GM23338 (cell line): ENCODE results near the gene SUN3. TPM values are rescaled to one million over a fixed set of nuclear protein-coding genes. Genes with fewer than 3 reads are reported as not detected.
A peak's percentile ranks its signal among the peaks of the same experiment; 100 is the strongest.

Experiments
- ATAC-seq: fragments of 200-7000 bp; cut with Tn5 transposase; 3 replicates; pipeline ENCODE4 v1.9.1; 2020
- DNase-seq: peaks from one replicate; pipeline ENCODE4 v3.0.0-alpha.2; 2015; ENCODE audit warnings: low spot score
- H2AFZ ChIP-seq: fragments of 200-600 bp; sonication (generic); 2 replicates; pipeline ENCODE4 v1.8.0; 2016; ENCODE audit warnings: antibody characterized with exemption, mild to moderate bottlenecking, moderate library complexity
- H3F3A ChIP-seq: fragments of 200-600 bp; sonication (generic); replicated peaks from 2 replicates; pipeline ENCODE4 v1.8.0; 2017; ENCODE audit warnings: antibody characterized with exemption, mixed run types, low read depth
- H3K27ac ChIP-seq: fragments of 200-600 bp; sonication (generic); 2 replicates; pipeline ENCODE4 v1.6.1; 2016; ENCODE audit warnings: low read depth
- H3K27me3 ChIP-seq: fragments of 200-600 bp; sonication (generic); 2 replicates; pipeline ENCODE4 v1.8.0; 2016; ENCODE audit warnings: mild to moderate bottlenecking, mixed run types, moderate library complexity; ENCODE audit not compliant: insufficient read depth
- H3K36me3 ChIP-seq: fragments of 200-600 bp; sonication (generic); 2 replicates; pipeline ENCODE4 v1.8.0; 2016; ENCODE audit warnings: mild to moderate bottlenecking; ENCODE audit not compliant: insufficient read depth
- H3K4me1 ChIP-seq: fragments of 200-600 bp; sonication (generic); 2 replicates; pipeline ENCODE4 v1.8.0; 2016; ENCODE audit warnings: mild to moderate bottlenecking, moderate library complexity; ENCODE audit not compliant: insufficient read depth
- H3K4me2 ChIP-seq: fragments of 200-600 bp; sonication (generic); 2 replicates; pipeline ENCODE4 v1.7.1; 2017; ENCODE audit warnings: mixed run types
- H3K4me3 ChIP-seq: fragments of 200-600 bp; sonication (generic); 2 replicates; pipeline ENCODE4 v1.6.1; 2016; ENCODE audit warnings: mixed run types
- H3K79me2 ChIP-seq: fragments of 200-600 bp; sonication (generic); replicated peaks from 2 replicates; pipeline ENCODE4 v1.8.0; 2017; ENCODE audit warnings: mild to moderate bottlenecking; ENCODE audit not compliant: insufficient read depth
- H3K9me2 ChIP-seq: fragments of 200-600 bp; sonication (generic); 2 replicates; pipeline ENCODE4 v1.8.0; 2017; ENCODE audit not compliant: insufficient read depth
- H4K20me1 ChIP-seq: fragments of 200-600 bp; sonication (generic); replicated peaks from 2 replicates; pipeline ENCODE4 v1.8.0; 2017; ENCODE audit warnings: mild to moderate bottlenecking; ENCODE audit not compliant: insufficient read depth
- H3K27ac Mint-ChIP-seq: 2 replicates; pipeline ENCODE4 v1.8.0; 2020; ENCODE audit warnings: inconsistent platforms, mild to moderate bottlenecking, moderate library complexity, mixed read lengths
- H3K27me3 Mint-ChIP-seq: 3 replicates; pipeline ENCODE4 v1.8.0; 2022; ENCODE audit warnings: low read depth, mild to moderate bottlenecking, moderate library complexity, mixed read lengths, inconsistent platforms; ENCODE audit not compliant: insufficient read depth, poor library complexity
- H3K36me3 Mint-ChIP-seq: 3 replicates; pipeline ENCODE4 v1.8.0; 2021; ENCODE audit warnings: low read depth, mild to moderate bottlenecking, inconsistent platforms, moderate library complexity, mixed read lengths
- H3K4me1 Mint-ChIP-seq: 3 replicates; pipeline ENCODE4 v1.8.0; 2020; ENCODE audit warnings: mild to moderate bottlenecking, inconsistent platforms, mixed read lengths
- H3K4me3 Mint-ChIP-seq: 3 replicates; pipeline ENCODE4 v1.8.0; 2021; ENCODE audit warnings: moderate library complexity, mild to moderate bottlenecking, inconsistent platforms, mixed read lengths
- H3K9me3 Mint-ChIP-seq: 3 replicates; pipeline ENCODE4 v1.8.0; 2020; ENCODE audit warnings: moderate library complexity, mild to moderate bottlenecking, inconsistent platforms, mixed read lengths
- CREB1 ChIP-seq: fragments of 250-450 bp; sonication (Bioruptor Pico); IDR thresholded peaks from 2 replicates; pipeline ENCODE4 v1.5.0; 2020; ENCODE audit warnings: low read depth, mild to moderate bottlenecking, moderate library complexity
- CTCF ChIP-seq, 2 experiments: fragments of 200-600 bp in 1 of 2; sonication (generic) in 1 of 2; conservative IDR thresholded peaks; 2 replicates each; pipeline versions ENCODE4 v1.5.1 to v1.6.1; 2016 to 2017; ENCODE audit warnings: antibody characterized with exemption in 2 of 2, low read depth in 2 of 2, mild to moderate bottlenecking in 2 of 2, moderate library complexity in 1 of 2
- ETS1 ChIP-seq: IDR thresholded peaks from 2 replicates; pipeline ENCODE4 v1.6.1; 2016; ENCODE audit warnings: antibody characterized with exemption
- EZH2 ChIP-seq: fragments of 200-600 bp; sonication (generic); IDR thresholded peaks from one replicate; pipeline ENCODE4 v1.8.0; 2017; ENCODE audit warnings: antibody characterized with exemption, mild to moderate bottlenecking, low read depth; ENCODE audit not compliant: unreplicated experiment
- EZH2phosphoT487 ChIP-seq: fragments of 200-600 bp; sonication (generic); IDR thresholded peaks from one replicate; pipeline ENCODE4 v1.8.1; 2018; ENCODE audit warnings: antibody characterized with exemption; ENCODE audit not compliant: unreplicated experiment
- JUNB ChIP-seq: IDR thresholded peaks from one replicate; pipeline ENCODE4 v1.6.1; 2016; ENCODE audit warnings: antibody characterized with exemption; ENCODE audit not compliant: unreplicated experiment
- NANOG ChIP-seq: IDR thresholded peaks from 2 replicates; pipeline ENCODE4 v1.6.1; 2016; ENCODE audit warnings: antibody characterized with exemption, borderline replicate concordance
- POLR2AphosphoS5 ChIP-seq: IDR thresholded peaks from 2 replicates; pipeline ENCODE4 v1.6.1; 2016; ENCODE audit warnings: antibody characterized with exemption, low read depth
- REST ChIP-seq: IDR thresholded peaks from one replicate; pipeline ENCODE4 v1.6.1; 2018; ENCODE audit warnings: antibody characterized with exemption; ENCODE audit not compliant: unreplicated experiment
- STAT1 ChIP-seq: IDR thresholded peaks from one replicate; pipeline ENCODE4 v1.6.1; 2016; ENCODE audit warnings: antibody characterized with exemption; ENCODE audit not compliant: unreplicated experiment
- ZNF114 ChIP-seq: fragments of 250-450 bp; sonication (Bioruptor Pico); IDR thresholded peaks from 2 replicates; pipeline ENCODE4 v1.5.0; 2020; ENCODE audit warnings: mild to moderate bottlenecking, moderate library complexity
- ZNF331 ChIP-seq: fragments of 250-450 bp; sonication (Bioruptor Pico); IDR thresholded peaks from 2 replicates; pipeline ENCODE4 v1.5.0; 2020; ENCODE audit warnings: low read depth, mild to moderate bottlenecking, moderate library complexity
- ZNF462 ChIP-seq: fragments of 250-450 bp; sonication (Bioruptor Pico); IDR thresholded peaks from 2 replicates; pipeline ENCODE4 v1.5.0; 2020; ENCODE audit warnings: mild to moderate bottlenecking, moderate library complexity
- polyA plus RNA-seq: library from polyadenylated mRNA; unstranded; fragments of >200 nt; fragmentation: Nextera tagmentation; extraction: Ambion mirVana; gene quantifications from 2 replicates; pipeline ENCODE4 v1.2.1, GENCODE V29; 2016
- total RNA-seq: library from RNA; depleted of rRNA; stranded (reverse); fragments of >200 nt; shearing (Covaris generic); gene quantifications from 2 replicates; pipeline ENCODE4 v1.2.3, GENCODE V29; 2014

Gene SUN3
- total and polyA plus RNA-seq, 2 experiments from 2014 or later: 0.52 TPM; not detected in 1

GRCh38 chr7:47991270-47991669 is 37.6 kb downstream of the SUN3 start:
- H4K20me1 ChIP-seq: no peaks in the 10 kb centered on the region
- no peak for ATAC-seq
- no peaks in the 10 kb centered on the region for H3F3A ChIP-seq
- Mint-ChIP-seq H3K36me3 (no peaks in the 10 kb centered on the region), H3K4me3 (peak overlapping the region; percentile 78), H3K27ac (peak overlapping the region; percentile 26; the same call in 1 of the 2 replicates), H3K27me3 (peaks cover 2% of the 10 kb centered on the region), H3K4me1 (peaks cover 29% of the 10 kb centered on the region), H3K9me3 (peaks cover 6% of the 10 kb centered on the region; the same call in 2 of the 3 replicates)
- peak overlapping the region; percentile 89 for H2AFZ ChIP-seq
- no peak for DNase-seq
- no peaks in the 10 kb centered on the region for H3K79me2 ChIP-seq
- H3K4me3 ChIP-seq: peak overlapping the region; percentile 47; the same call in 1 of the 2 replicates
- TF ChIP-seq CREB1 (CRISPR knock-in tag) (no peak), EZH2phosphoT487 (no peak), STAT1 (no peak), POLR2AphosphoS5 (no peak), REST (no peak), CTCF (conservative IDR thresholded peaks at IDR 0.05; ENCODE audit: low read depth in 2 of 2) (no peak), ZNF331 (CRISPR knock-in tag) (no peak), ETS1 (no peak), NANOG (no peak), ZNF114 (CRISPR knock-in tag) (no peak), ZNF462 (CRISPR knock-in tag) (no peak), JUNB (no peak), EZH2 (no peak)
- no peaks in the 10 kb centered on the region for H3K36me3 ChIP-seq
- peaks cover 12% of the 10 kb centered on the region for H3K4me1 ChIP-seq
- H3K27me3 ChIP-seq: no peaks in the 10 kb centered on the region
- H3K4me2 ChIP-seq: peak overlapping the region; percentile 72; the same call in 1 of the 2 replicates
- H3K27ac ChIP-seq: peak overlapping the region; percentile 76
- H3K9me2 ChIP-seq: peaks cover 8% of the 10 kb centered on the region; the same call in 1 of the 2 replicates
